Measurements from ENCODE around the gene ZMYM3. TPM values are rescaled to one million over a fixed set of nuclear protein-coding genes. Genes with fewer than 3 reads are reported as not detected.
A peak's percentile ranks its signal among the peaks of the same experiment; 100 is the strongest.
"Not testable (repeated sequence)": the region's sequence is repeated elsewhere in the genome, so short reads cannot be mapped to it uniquely, and the experiment has no call there.

The ZMYM3 gene
- total RNA-seq (10 to 100 TPM; 17.2 to 75.8 (median 66.5) TPM), polyA plus RNA-seq (10 to 100 TPM; 17.8 to 46.2 TPM)
- long read RNA-seq, donor 1, partial matches to known transcripts = 44 of 47 reads
- long read RNA-seq, donor 1, other reads (novel, unspliced or antisense) = 2 of 47 reads
- long read RNA-seq, donor 2, full-length matches to known transcripts = 3 of 294 reads
- long read RNA-seq, donor 2, partial matches to known transcripts = 274 of 294 reads
- long read RNA-seq, donor 2, other reads (novel, unspliced or antisense) = 17 of 294 reads
- long read RNA-seq, donor 3, full-length matches to known transcripts = 6 of 76 reads
- long read RNA-seq, donor 3, partial matches to known transcripts = 40 of 76 reads
- long read RNA-seq, donor 3, other reads (novel, unspliced or antisense) = 30 of 76 reads

GRCh38 chrX:71254092-71254963, at the start of gene ZMYM3:
ZMYM3 (minus strand) TSS chrX:71254140; CDS start chrX:71253255, 885 bp downstream.
- WGBS, 3 donors = 26 to 45% (median 36%) methylated on average over 54 of the region's 54 CpGs
- intact Hi-C loops (cut with DNase I) = loop anchor here in 1 of 4 donors (10.0 kb wide), 2 partner anchors 70 to 110 kb away; partner anchors contain the start of gene TAF1
- no peak for TF ChIP-seq POLR2A (IDR thresholded peaks at IDR 0.05)
- no peak for TF ChIP-seq CTCF (IDR thresholded peaks at IDR 0.05)

GRCh38 chrX:71302461-71303213, 48.7 kb upstream of the ZMYM3 start:
- no peak overlapping the region for H3K4me3 ChIP-seq

More at GRCh38 chrX:71254092-71254963, at the start of gene ZMYM3:
- Histone ChIP-seq H3K27ac (peak within 1 kb of the TSS; percentile 50 to 84), H3K36me3 (no peaks in the 10 kb centered on the region), H3K4me3 (peak within 1 kb of the TSS; percentile 70), H3K9me3 (no peaks in the 10 kb centered on the region), H3K27me3 (no peaks in the 10 kb centered on the region), H3K4me1 (ENCODE audit: insufficient read depth) (peaks cover 6% of the 10 kb centered on the region)
- DNase-seq = peak; percentile 85 to 89 (median 86)

GRCh38 chrX:71301195-71301924, 47.4 kb upstream of the ZMYM3 start, which contains the start of gene ITGB1BP2:
ITGB1BP2 (plus strand) TSS chrX:71301750; CDS start chrX:71301807, 57 bp downstream.
- Histone ChIP-seq H3K36me3 (no peaks in the 10 kb centered on the region), H3K27ac (peak within 1 kb of the TSS in 1 of 2 donors; percentile 41), H3K9me3 (no peaks in the 10 kb centered on the region), H3K4me3 (peak within 1 kb of the TSS; percentile 16), H3K4me1 (ENCODE audit: insufficient read depth) (peaks cover 5% of the 10 kb centered on the region), H3K27me3 (no peaks in the 10 kb centered on the region)
- peak in 3 of 5 donors; percentile 19 to 24 (median 23) for DNase-seq
- intact Hi-C loops (cut with DNase I) = no loop called here
- WGBS, 3 donors = 44 to 59% (median 49%) methylated on average over 10 of the region's 10 CpGs
- TF ChIP-seq POLR2A (IDR thresholded peaks at IDR 0.05) = no peak
- TF ChIP-seq EP300 (IDR thresholded peaks at IDR 0.05) = no peak
- no peak for TF ChIP-seq CTCF (IDR thresholded peaks at IDR 0.05)

More at GRCh38 chrX:71302461-71303213, 48.7 kb upstream of the ZMYM3 start:
- no peak overlapping the region for H3K27ac ChIP-seq
- no peaks in the 10 kb centered on the region for H3K27me3 ChIP-seq
- TF ChIP-seq POLR2A (IDR thresholded peaks at IDR 0.05) (no peak), CTCF (IDR thresholded peaks at IDR 0.05) (no peak), EP300 (IDR thresholded peaks at IDR 0.05) (no peak)
- no peak for DNase-seq
- no peaks in the 10 kb centered on the region for H3K36me3 ChIP-seq
- H3K9me3 ChIP-seq = no peaks in the 10 kb centered on the region
- 65 to 72% (median 69%) methylated on average over 5 of the region's 5 CpGs for WGBS, 3 donors
- peaks cover 4% of the 10 kb centered on the region for H3K4me1 ChIP-seq (ENCODE audit: insufficient read depth)
- intact Hi-C loops (cut with DNase I) = no loop called here

- DNase-seq; H3K27ac ChIP-seq; H3K27me3 ChIP-seq; H3K9me3 ChIP-seq; H3K4me1 ChIP-seq (ENCODE audit: insufficient read depth); H3K4me3 ChIP-seq; intact Hi-C loops (cut with DNase I); H3K36me3 ChIP-seq: not testable (repeated sequence)
- WGBS, 3 donors = 63 to 71% (median 65%) methylated on average over 7 of the region's 7 CpGs
These were observed 46.6 kb upstream of the ZMYM3 start for GRCh38 chrX:71300495-71300894.

GRCh38 chrX:71300064-71300463, 46.1 kb upstream of the ZMYM3 start:
- H3K36me3 ChIP-seq = not testable (repeated sequence)
- WGBS, 3 donors = 79 to 87% (median 86%) methylated on average over 7 of the region's 7 CpGs

More at GRCh38 chrX:71300064-71300463, 46.1 kb upstream of the ZMYM3 start:
- H3K4me1 ChIP-seq (ENCODE audit: insufficient read depth); DNase-seq; intact Hi-C loops (cut with DNase I); H3K4me3 ChIP-seq; H3K27me3 ChIP-seq; H3K9me3 ChIP-seq; H3K27ac ChIP-seq: not testable (repeated sequence)

Data from ovary (tissue), 10 donors.